ENCODE results near the gene ERV3-1.
"Not testable (repeated sequence)": the region's sequence is repeated elsewhere in the genome, so short reads cannot be mapped to it uniquely, and the experiment has no call there.

DNA sequence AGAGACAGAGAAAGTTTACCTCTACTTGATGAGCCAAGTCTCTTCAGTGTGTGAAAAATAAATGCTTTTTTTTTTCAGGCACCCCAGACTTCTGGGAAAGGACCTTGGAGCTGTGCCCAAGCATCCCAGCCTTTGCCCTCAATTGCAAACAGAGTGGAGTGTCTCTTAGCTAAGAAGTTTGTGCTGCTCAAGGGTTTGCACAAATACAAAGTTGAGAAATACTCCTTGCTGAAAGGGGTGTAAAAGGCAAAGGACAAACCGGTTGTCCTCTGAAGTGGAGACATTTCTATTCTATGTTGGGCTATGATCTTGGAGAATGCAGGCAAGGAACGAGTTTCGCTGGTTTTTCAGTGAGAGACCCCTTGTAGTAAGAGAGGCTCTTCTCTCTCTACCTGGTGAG lies 14.5 kb upstream of the ERV3-1 start:
- not testable (repeated sequence) for TF ChIP-seq CTCF (IDR thresholded peaks at IDR 0.05; ENCODE audit: low read depth, low read length, poor library complexity, severe bottlenecking); EZH2phosphoT487 (IDR thresholded peaks at IDR 0.05; ENCODE audit: borderline replicate concordance, low read length)
